ENCODE measurements around the gene TOB2. TPM values are rescaled to one million over a fixed set of nuclear protein-coding genes. Genes with fewer than 3 reads are reported as not detected.

TOB2 gene
- polyA plus RNA-seq, 1 of the 3 experiments (the other 2 are of a cell fraction) = 8.3 TPM

DNA sequence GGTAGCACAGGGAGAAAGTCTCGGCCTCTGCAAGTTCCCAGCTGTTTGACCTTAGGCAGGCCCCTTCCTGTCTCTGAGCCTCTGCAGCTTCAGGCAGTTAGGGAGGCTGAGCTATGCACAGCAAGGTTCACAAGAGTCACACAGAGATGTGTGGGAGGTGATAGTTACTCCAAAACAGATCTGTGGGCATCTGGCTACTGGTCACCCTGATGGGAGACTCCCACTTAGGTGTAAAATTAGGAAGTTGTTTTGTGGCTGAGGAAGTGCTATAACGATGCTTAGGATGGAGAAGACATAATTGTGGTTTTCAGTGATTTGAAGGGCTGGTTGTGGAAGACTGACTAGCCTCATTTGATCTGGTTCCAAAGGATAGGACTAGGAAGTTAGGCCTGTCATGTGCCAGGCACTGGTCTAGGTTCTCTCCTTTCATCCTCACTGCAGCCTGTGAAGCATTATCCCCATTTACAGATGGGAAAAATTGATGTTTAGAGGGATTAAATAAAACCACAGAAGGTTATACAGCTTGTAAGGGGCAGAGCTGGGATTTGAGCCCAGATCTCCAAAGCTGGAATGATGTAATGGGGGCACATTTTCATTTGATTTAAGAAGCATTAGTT lies 35.8 kb upstream of the TOB2 start:
- CTCF ChIA-PET = no interaction called here
- H3K27ac ChIP-seq (ENCODE audit: low read depth in 2 of 2, low read length in 1 of 2) = peak overlapping the region in 1 of 2 experiments; percentile 49; a peak in 1 of 4 replicates

More for the DNA sequence above, 35.8 kb upstream of the TOB2 start:
- Histone ChIP-seq H2AFZ (ENCODE audit: low read depth) (no peak overlapping the region), H3K4me1 (ENCODE audit: control insufficient read depth in 1 of 2, insufficient read depth in 2 of 2, low read depth in 1 of 2, low read length in 1 of 2) (no peaks in the 10 kb centered on the region), H3K27me3 (ENCODE audit: insufficient read depth) (no peaks in the 10 kb centered on the region), H3F3A (replicated peaks; ENCODE audit: insufficient read depth) (no peaks in the 10 kb centered on the region), H3K36me3 (replicated peaks in 1 of 2; ENCODE audit: control insufficient read depth in 1 of 2, insufficient read depth in 2 of 2, low read length in 1 of 2) (no peaks in the 10 kb centered on the region), H3K79me2 (ENCODE audit: insufficient read depth) (peaks cover 48% of the 10 kb centered on the region), H3K9me3 (no peaks in the 10 kb centered on the region), H3K4me3 (ENCODE audit: low read depth in 2 of 2, low read length in 1 of 2) (no peak overlapping the region), H4K20me1 (ENCODE audit: insufficient read depth) (peaks cover 4% of the 10 kb centered on the region; the same call in 1 of the 2 replicates), H3K4me2 (no peak overlapping the region), H3K9me2 (no peaks in the 10 kb centered on the region), H3K9ac (no peak overlapping the region)
- WGBS (ENCODE audit: low lambda C conversion rate) = 40% methylated on average over 1 of the region's 2 CpGs
- no peak for TF ChIP-seq USF1 (IDR thresholded peaks at IDR 0.05; ENCODE audit: borderline replicate concordance, low read depth)
- TF ChIP-seq, protein P1, sequence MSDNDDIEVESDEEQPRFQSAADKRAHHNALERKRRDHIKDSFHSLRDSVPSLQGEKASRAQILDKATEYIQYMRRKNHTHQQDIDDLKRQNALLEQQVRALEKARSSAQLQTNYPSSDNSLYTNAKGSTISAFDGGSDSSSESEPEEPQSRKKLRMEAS (IDR thresholded peaks at IDR 0.05; ENCODE audit: low read depth) = no peak
- TF ChIP-seq TEAD4 (IDR thresholded peaks at IDR 0.05; ENCODE audit: borderline replicate concordance, insufficient read depth) = no peak
- no peak for TF ChIP-seq RXRA (IDR thresholded peaks at IDR 0.05; ENCODE audit: borderline replicate concordance, low read depth)
- no peak for TF ChIP-seq JUND (IDR thresholded peaks at IDR 0.05)
- no peak for TF ChIP-seq RAD21 (IDR thresholded peaks at IDR 0.05; ENCODE audit: low read length)
- TF ChIP-seq EP300 (IDR thresholded peaks at IDR 0.05; ENCODE audit: borderline replicate concordance in 1 of 2, low read depth in 1 of 2, low read length in 1 of 2) = no peak
- no peak for TF ChIP-seq REST (IDR thresholded peaks at IDR 0.05; ENCODE audit: low read depth, low read length)
- no peak for TF ChIP-seq MEF2A (IDR thresholded peaks at IDR 0.05; ENCODE audit: borderline replicate concordance, low read depth)
- no peak for TF ChIP-seq EZH2phosphoT487 (IDR thresholded peaks at IDR 0.05; ENCODE audit: borderline replicate concordance, low read depth)
- TF ChIP-seq ZBTB33 (IDR thresholded peaks at IDR 0.05; ENCODE audit: borderline replicate concordance, low read depth) = no peak
- no peak for TF ChIP-seq NRF1 (IDR thresholded peaks at IDR 0.05; ENCODE audit: low read depth, low read length)
- TF ChIP-seq FOSL2 (IDR thresholded peaks at IDR 0.05; ENCODE audit: borderline replicate concordance, low read depth) = no peak
- TF ChIP-seq, protein P2, sequence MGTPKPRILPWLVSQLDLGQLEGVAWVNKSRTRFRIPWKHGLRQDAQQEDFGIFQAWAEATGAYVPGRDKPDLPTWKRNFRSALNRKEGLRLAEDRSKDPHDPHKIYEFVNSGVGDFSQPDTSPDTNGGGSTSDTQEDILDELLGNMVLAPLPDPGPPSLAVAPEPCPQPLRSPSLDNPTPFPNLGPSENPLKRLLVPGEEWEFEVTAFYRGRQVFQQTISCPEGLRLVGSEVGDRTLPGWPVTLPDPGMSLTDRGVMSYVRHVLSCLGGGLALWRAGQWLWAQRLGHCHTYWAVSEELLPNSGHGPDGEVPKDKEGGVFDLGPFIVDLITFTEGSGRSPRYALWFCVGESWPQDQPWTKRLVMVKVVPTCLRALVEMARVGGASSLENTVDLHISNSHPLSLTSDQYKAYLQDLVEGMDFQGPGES (IDR thresholded peaks at IDR 0.05; ENCODE audit: low read depth, low read length) = no peak
- TF ChIP-seq YY1 (IDR thresholded peaks at IDR 0.05; ENCODE audit: low read depth) = no peak
- no peak for TF ChIP-seq SIN3A (IDR thresholded peaks at IDR 0.05; ENCODE audit: borderline replicate concordance, low read depth, low read length)
- no peak for TF ChIP-seq TCF12 (IDR thresholded peaks at IDR 0.05)
- no peak for TF ChIP-seq RCOR1 (IDR thresholded peaks at IDR 0.05; ENCODE audit: low read length)
- TF ChIP-seq ELF1 (IDR thresholded peaks at IDR 0.05) = no peak
- no peak for TF ChIP-seq RFX5 (IDR thresholded peaks at IDR 0.05; ENCODE audit: low read length)
- DNase-seq = no peak
- POLR2A ChIA-PET = no interaction called here
